ENCODE measurements around the gene ABL1. TPM values are rescaled to one million over a fixed set of nuclear protein-coding genes. Genes with fewer than 3 reads are reported as not detected.

ABL1 gene
- polyA plus RNA-seq, 3 donors = 4.5 to 14.5 (median 8.0) TPM

DNA sequence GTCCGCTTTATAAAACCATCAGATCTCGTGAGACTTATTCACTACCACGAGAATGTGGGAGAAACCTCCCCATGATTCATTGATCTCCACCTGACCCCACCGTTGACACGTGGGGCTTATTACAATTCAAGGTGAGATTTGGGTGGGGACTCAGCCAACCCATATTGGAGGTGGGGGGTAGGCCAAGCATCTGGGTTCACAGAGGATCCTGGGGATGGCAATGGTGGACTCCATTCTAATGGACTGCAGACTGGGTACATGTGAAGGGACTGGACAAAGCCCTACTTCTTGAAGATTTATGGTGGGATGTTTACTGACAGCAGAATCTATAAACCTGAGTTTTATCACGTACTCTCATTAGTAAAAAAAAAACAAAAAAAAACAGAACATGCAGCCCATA lies 46.5 kb downstream of the ABL1 start:
- no peak for DNase-seq
- no peak overlapping the region for H3K4me3 ChIP-seq (replicated peaks in 1 of 3; ENCODE audit: low read depth in 2 of 3, low read length in 3 of 3)
- no peak overlapping the region for H3K9ac ChIP-seq (ENCODE audit: insufficient read depth, low read length, poor library complexity, severe bottlenecking)
- H3K79me2 ChIP-seq (ENCODE audit: insufficient read depth, low read length) = no peaks in the 10 kb centered on the region
- Mint-ChIP-seq H3K27me3 (ENCODE audit: low read depth in 3 of 3) (peaks cover 0 to 2% (median 0%) of the 10 kb centered on the region in 3 donors), H3K4me1 (no peaks in the 10 kb centered on the region), H3K27ac (no peak overlapping the region), H3K4me3 (no peak overlapping the region), H3K36me3 (peaks cover 80 to 94% of the 10 kb centered on the region in 2 donors), H3K9me3 (no peaks in the 10 kb centered on the region)
- WGBS (ENCODE audit: insufficient coverage) = no CpG with 5 or more reads among the region's 6 CpGs
- no peak overlapping the region for H3K27ac ChIP-seq (ENCODE audit: low read depth in 1 of 2, low read length in 2 of 2)
- intact Hi-C loops (cut with micrococcal nuclease) = no loop called here
- peaks cover 68 to 96% of the 10 kb centered on the region in 2 donors for H3K36me3 ChIP-seq (replicated peaks in 1 of 2; ENCODE audit: control insufficient read depth in 1 of 2, insufficient read depth in 2 of 2, low read length in 2 of 2)
- no peak overlapping the region for H3K4me2 ChIP-seq (replicated peaks; ENCODE audit: extremely low read depth, low read length, poor library complexity, severe bottlenecking)
- TF ChIP-seq, protein P1, sequence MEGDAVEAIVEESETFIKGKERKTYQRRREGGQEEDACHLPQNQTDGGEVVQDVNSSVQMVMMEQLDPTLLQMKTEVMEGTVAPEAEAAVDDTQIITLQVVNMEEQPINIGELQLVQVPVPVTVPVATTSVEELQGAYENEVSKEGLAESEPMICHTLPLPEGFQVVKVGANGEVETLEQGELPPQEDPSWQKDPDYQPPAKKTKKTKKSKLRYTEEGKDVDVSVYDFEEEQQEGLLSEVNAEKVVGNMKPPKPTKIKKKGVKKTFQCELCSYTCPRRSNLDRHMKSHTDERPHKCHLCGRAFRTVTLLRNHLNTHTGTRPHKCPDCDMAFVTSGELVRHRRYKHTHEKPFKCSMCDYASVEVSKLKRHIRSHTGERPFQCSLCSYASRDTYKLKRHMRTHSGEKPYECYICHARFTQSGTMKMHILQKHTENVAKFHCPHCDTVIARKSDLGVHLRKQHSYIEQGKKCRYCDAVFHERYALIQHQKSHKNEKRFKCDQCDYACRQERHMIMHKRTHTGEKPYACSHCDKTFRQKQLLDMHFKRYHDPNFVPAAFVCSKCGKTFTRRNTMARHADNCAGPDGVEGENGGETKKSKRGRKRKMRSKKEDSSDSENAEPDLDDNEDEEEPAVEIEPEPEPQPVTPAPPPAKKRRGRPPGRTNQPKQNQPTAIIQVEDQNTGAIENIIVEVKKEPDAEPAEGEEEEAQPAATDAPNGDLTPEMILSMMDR (IDR thresholded peaks at IDR 0.05) = no peak
- no peaks in the 10 kb centered on the region for H3K9me3 ChIP-seq (replicated peaks in 1 of 2; ENCODE audit: control insufficient read depth in 1 of 2, insufficient read depth in 1 of 2, low read length in 2 of 2)
- no peaks in the 10 kb centered on the region for H3K4me1 ChIP-seq (ENCODE audit: control insufficient read depth in 1 of 2, insufficient read depth in 2 of 2, low read length in 2 of 2)
- no peak overlapping the region for H2AFZ ChIP-seq (ENCODE audit: insufficient read depth, low read depth, low read length, poor library complexity, severe bottlenecking)
- H4K20me1 ChIP-seq (ENCODE audit: insufficient read depth, low read length) = no peaks in the 10 kb centered on the region
- no peaks in the 10 kb centered on the region for H3K27me3 ChIP-seq (ENCODE audit: control insufficient read depth in 2 of 2, insufficient read depth in 2 of 2, low read length in 2 of 2)

DNA sequence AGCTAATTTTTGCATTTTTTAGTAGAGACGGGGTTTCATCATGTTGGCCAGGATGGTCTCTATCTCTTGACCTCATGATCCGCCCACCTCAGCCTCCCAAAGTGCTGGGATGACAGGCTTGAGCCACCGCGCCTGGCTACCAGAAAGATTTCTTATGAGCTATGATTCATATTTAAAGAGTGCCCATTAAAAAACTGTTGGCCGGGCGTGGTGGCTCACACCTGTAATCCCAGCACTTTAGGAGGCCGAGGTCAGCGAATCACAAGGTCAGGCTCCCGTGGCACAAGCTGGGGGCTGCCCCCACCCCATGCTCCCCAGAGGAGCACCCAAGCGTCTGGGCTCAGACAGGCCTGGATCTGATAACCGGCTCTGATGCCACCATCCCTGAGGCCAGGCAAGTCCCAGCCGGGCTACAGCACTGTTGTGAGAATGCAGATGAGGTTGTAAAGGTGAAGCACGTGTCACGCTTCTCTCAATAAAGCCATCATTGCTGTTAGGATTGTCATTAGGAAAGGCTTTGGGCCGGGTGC lies 47.7 kb downstream of the ABL1 start:
- H3K27me3 Mint-ChIP-seq (ENCODE audit: low read depth in 3 of 3) = peaks cover 0 to 2% (median 0%) of the 10 kb centered on the region in 3 donors
- Histone ChIP-seq H4K20me1 (ENCODE audit: insufficient read depth, low read length) (no peaks in the 10 kb centered on the region), H3K4me2 (replicated peaks; ENCODE audit: extremely low read depth, low read length, poor library complexity, severe bottlenecking) (no peak overlapping the region), H3K27me3 (ENCODE audit: control insufficient read depth in 2 of 2, insufficient read depth in 2 of 2, low read length in 2 of 2) (no peaks in the 10 kb centered on the region), H2AFZ (ENCODE audit: insufficient read depth, low read depth, low read length, poor library complexity, severe bottlenecking) (no peak overlapping the region), H3K36me3 (replicated peaks in 1 of 2; ENCODE audit: control insufficient read depth in 1 of 2, insufficient read depth in 2 of 2, low read length in 2 of 2) (peaks cover 75 to 99% of the 10 kb centered on the region in 2 donors), H3K27ac (ENCODE audit: low read depth in 1 of 2, low read length in 2 of 2) (no peak overlapping the region), H3K9me3 (replicated peaks in 1 of 2; ENCODE audit: control insufficient read depth in 1 of 2, insufficient read depth in 1 of 2, low read length in 2 of 2) (no peaks in the 10 kb centered on the region), H3K9ac (ENCODE audit: insufficient read depth, low read length, poor library complexity, severe bottlenecking) (no peak overlapping the region), H3K79me2 (ENCODE audit: insufficient read depth, low read length) (no peaks in the 10 kb centered on the region), H3K4me1 (ENCODE audit: control insufficient read depth in 1 of 2, insufficient read depth in 2 of 2, low read length in 2 of 2) (no peaks in the 10 kb centered on the region), H3K4me3 (replicated peaks in 1 of 3; ENCODE audit: low read depth in 2 of 3, low read length in 3 of 3) (no peak overlapping the region)
- TF ChIP-seq, protein P1 (IDR thresholded peaks at IDR 0.05) = no peak
- no peak overlapping the region for H3K27ac Mint-ChIP-seq
- H3K4me1 Mint-ChIP-seq = no peaks in the 10 kb centered on the region
- intact Hi-C loops (cut with micrococcal nuclease) = no loop called here
- H3K9me3 Mint-ChIP-seq = no peaks in the 10 kb centered on the region
- DNase-seq = no peak
- H3K4me3 Mint-ChIP-seq = no peak overlapping the region
- WGBS (ENCODE audit: insufficient coverage) = 100% methylated on average over 11 of the region's 15 CpGs
- H3K36me3 Mint-ChIP-seq = peaks cover 82 to 96% of the 10 kb centered on the region in 2 donors
